HG03097 (cell line): ENCODE data around the gene RALGPS2.

ENCODE experiments used
- ATAC-seq: cut with Tn5 transposase; IDR thresholded peaks from one replicate; pipeline ENCODE4 v1.9.1; 2021; ENCODE audit not compliant: unreplicated experiment, low FRiP score

RALGPS2 gene

GRCh38 chr1:178849918-178850317 lies 124.9 kb downstream of the RALGPS2 start:
- no peak for ATAC-seq

- no peak for ATAC-seq
Measured at GRCh38 chr1:178857126-178857525, 132.1 kb downstream of the RALGPS2 start.

DNA sequence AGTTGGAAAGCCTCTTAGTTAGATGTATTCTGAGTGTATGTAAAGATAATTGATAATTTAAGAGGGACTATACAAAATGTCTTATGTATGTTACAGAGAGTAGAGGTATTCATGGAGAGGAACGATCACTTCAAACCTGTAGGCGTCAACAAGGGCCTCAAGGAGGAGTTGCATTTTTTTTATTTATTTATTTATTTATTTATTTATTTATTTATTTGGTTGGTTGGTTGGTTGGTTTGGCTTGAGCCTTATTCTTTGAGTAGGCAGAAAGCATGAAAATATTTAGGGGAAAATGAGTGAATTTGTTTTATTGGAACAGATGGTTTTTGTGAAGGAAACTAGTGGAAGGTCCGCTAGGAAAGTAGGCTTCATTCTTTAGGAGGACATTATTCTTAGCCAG lies 137.4 kb downstream of the RALGPS2 start:
- ATAC-seq: no peak

GRCh38 chr1:178862864-178863263 lies 137.8 kb downstream of the RALGPS2 start:
- no peak for ATAC-seq

DNA sequence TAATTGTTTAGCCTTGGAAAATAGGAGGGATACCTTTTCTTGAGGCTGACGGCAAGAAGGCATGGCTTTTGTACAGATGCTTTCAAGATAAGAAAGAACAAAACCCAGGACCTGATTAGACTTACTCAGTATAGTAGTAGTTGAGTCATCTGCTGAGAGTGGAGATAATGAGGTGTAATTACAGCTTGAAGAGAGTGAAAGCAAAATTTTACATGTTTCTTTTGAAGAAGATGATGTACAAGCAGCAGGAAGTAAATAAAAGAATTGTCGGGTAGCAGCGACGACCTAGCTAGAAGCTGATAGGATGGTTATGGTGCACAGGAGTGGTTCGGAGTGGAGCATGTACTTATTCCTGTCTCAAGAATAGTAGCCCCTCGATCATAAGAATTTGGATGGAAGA lies 139.3 kb downstream of the RALGPS2 start:
- ATAC-seq: no peak

GRCh38 chr1:178867670-178868069 lies 142.6 kb downstream of the RALGPS2 start:
- ATAC-seq: no peak

DNA sequence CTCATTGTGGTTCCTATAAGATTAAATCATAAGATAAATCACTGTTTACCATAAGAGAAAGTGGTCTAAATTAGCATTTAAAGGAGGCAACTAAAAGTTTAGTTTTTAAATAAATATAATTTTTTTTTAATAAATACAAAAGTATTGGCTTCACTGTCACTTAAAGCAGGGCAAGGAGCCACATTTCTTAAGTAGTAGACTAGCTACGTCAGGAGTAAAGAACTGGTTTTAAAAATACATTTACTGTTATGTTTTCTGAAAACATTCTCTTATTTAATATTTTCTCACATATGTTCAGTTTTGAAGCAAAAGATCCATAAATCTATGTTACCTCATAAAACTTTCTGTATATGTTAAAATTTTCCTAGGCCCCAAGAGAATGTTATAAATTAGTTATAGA lies 143.7 kb downstream of the RALGPS2 start:
- no peak for ATAC-seq

DNA sequence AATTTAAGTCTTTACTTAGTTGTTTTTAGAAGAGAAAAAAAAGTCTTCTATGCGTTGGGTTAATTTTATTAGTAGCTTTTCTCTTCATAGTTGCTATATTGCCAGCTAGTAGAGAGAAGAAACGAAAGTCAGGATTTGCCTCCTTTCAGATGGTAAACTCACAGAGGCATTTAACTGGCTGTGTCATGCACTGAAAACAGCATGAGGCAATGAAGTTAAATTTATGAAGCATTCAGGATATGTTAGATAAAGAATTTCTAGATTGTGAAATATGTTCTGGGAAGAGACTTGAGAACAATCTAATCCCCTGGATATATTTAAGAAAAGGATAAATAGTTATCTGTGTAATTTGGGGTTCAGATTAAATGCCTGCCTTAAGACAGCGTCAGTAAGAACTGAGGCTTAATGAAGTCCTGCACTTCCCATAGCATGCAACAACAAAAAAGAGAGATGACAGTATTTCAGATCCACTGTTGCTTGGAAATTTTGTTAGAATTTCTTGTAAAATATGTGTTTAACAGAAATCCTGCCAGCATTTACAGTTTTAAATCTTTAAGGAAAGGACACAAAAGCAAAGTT lies 144.2 kb downstream of the RALGPS2 start:
- no peak for ATAC-seq

- ATAC-seq: no peak
Measured at GRCh38 chr1:178870221-178870620, 145.2 kb downstream of the RALGPS2 start.

- no peak for ATAC-seq
Measured at GRCh38 chr1:178870944-178871343, 145.9 kb downstream of the RALGPS2 start, which contains the start of gene ANGPTL1. Gene ANGPTL1 (minus strand): TSS chr1:178871077. CDS start chr1:178865776, 5,301 bp downstream.

DNA sequence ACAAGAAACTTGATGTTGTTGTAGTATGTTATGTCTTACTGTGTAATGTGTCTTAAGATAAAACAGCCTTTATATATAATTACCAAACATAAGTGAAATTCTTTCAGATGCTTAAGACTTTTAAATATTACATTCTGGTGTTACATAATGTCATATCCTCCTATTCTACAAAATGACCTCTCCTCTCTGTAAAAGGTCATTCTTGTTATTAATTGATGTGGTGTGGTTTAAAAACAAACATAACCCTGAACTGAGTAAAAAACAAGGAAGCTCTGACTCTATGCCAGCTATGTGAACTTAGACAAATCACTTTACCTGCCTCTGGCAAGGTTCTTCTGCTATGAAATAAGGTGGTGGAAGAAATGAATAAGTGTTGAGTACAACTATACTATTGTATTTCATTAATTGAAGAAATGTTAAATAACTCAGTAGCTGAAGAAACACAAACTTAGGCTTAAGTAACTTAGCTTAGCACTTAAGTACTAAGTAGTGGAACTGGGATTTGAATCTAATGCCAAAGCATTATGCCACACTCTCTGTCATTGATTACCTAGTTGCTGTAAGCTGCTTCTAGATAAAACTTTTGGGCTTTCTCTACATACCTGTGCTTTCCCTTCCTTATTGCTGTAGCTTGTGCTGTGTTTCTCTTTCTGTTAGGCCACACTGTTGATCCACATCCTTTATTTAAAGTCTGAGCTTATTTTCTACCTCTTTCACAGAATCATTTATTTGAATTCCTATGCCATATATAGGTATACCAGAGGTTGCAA lies 146.7 kb downstream of the RALGPS2 start:
- ATAC-seq: no peak

GRCh38 chr1:178874966-178875365 lies 149.9 kb downstream of the RALGPS2 start:
- no peak for ATAC-seq

- no peak for ATAC-seq
Measured at GRCh38 chr1:178875936-178876335, 150.9 kb downstream of the RALGPS2 start.

DNA sequence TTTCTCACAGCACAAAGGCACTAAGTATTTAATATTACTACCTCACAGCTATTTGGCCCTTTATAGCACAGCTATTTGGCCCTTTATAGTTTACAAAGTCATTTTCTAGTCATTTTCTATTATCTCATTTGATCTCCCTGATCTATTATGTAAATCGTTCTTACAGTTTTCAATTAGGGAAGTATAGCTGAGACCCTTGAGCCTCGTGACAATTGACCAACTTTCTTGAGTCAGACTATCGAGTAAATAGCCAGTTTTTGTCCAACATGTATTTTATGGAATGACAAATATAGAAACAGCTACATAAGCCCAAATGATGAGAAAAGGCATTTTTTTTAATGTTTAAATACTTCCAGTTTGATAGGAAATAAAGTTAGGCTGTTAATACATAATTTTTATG lies 152.9 kb downstream of the RALGPS2 start:
- ATAC-seq: no peak

GRCh38 chr1:178881950-178882349 lies 156.9 kb downstream of the RALGPS2 start:
- ATAC-seq: no peak

DNA sequence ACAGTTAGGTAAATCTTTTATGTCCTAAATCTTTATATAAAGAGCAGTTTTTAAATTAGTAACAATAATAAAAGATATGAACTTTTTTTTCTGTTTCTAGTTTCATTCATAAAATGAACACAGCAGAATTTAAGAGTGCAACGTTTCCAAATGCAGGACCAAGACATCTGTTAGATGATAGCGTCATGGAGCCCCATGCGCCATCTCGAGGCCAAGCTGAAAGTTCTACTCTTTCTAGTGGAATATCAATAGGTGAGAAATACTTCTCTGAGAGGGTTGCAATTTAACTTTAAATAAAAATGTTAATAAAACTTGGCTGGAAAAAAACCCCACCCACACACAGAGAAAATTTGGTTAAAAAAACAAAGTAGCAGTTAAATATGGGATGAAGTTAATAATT lies 160.8 kb downstream of the RALGPS2 start:
- no peak for ATAC-seq

GRCh38 chr1:178886551-178886950 lies 161.5 kb downstream of the RALGPS2 start:
- ATAC-seq: no peak

- no peak for ATAC-seq
Measured at GRCh38 chr1:178895928-178896327, 170.9 kb downstream of the RALGPS2 start.

- ATAC-seq: no peak
Measured at GRCh38 chr1:178898401-178898800, 173.4 kb downstream of the RALGPS2 start.

DNA sequence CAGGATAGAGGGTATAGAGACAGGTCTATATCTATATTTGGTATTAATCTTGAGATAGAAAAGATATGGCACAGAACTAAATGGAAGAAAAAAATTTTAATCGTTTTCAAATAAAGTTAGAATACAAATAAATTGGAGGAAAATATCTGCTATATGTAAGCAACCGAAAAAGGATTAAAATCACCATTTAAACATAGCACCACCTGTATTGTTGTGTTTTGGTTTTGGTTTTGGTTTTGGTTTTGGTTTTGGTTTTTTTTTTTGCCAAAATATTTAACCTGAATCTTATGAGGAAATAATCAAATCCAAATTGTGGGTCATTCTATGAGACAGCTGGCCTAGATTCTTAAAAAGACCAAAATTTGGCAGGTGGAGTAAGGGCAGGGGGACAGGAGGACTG lies 174.4 kb downstream of the RALGPS2 start:
- ATAC-seq: no peak

DNA sequence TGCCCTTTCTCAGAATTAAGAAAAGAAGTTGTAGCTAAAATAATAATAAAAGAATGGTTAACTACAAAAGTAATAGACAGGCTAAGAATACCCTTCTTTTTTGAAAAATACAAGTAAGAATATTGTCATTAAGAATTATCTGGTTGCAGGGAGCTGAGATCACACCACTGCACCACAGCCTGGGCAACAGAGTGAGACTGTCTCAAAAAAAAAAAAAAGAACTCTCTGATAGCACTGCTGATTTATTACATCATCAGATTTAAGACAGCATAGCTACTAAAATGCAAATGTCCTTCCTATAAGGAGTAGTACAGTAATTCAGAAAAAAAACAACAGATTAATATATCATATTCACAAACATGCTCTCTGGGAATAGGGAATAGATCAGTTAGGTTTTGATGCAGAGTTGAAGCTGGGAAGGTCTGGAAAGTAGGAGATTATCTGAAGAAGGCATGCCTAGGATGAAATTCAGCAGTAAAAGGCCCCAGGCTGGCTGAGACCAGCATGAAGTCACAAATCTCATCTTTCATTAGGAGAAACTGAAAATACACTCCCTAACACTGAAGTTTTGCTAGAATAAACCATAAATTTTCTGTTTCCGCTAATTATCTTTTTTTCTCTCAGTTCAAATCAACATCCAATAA lies 176.6 kb downstream of the RALGPS2 start:
- no peak for ATAC-seq

- ATAC-seq: no peak
Measured at GRCh38 chr1:178908358-178908757, 183.3 kb downstream of the RALGPS2 start.
